ENCODE results near the gene GDPD2.
"Not testable (repeated sequence)": the region's sequence is repeated elsewhere in the genome, so short reads cannot be mapped to it uniquely, and the experiment has no call there.

The GDPD2 gene, protein sequence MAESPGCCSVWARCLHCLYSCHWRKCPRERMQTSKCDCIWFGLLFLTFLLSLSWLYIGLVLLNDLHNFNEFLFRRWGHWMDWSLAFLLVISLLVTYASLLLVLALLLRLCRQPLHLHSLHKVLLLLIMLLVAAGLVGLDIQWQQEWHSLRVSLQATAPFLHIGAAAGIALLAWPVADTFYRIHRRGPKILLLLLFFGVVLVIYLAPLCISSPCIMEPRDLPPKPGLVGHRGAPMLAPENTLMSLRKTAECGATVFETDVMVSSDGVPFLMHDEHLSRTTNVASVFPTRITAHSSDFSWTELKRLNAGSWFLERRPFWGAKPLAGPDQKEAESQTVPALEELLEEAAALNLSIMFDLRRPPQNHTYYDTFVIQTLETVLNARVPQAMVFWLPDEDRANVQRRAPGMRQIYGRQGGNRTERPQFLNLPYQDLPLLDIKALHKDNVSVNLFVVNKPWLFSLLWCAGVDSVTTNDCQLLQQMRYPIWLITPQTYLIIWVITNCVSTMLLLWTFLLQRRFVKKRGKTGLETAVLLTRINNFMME

DNA sequence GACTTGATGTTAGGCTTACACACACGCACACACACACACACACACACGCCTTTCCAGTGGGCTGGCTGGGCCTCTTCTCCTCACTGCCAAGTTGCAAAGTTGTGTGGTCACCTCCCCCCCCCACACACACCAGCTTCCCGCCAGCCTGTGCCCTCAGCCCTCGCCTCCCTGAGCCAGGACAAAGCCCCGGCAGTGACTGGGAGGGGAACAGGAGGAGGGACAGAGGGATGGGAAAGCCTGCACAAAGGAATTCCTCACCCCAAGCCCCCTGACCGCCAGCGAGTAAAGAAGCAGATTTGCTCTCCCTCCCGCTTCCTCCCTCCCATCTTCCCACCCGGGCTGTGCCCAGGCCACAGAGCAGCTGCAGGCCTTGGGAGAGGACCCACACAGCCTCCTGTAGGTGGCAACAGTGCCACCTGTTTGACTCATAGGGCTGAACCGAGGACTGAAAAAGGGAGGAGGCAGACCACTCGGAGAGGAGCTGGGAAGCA is at the start of gene GDPD2:
Gene GDPD2 (plus strand): TSS at position 464 of the 491 bp plus-strand sequence. CDS start 1,671 bp downstream, outside the sequence.
- DNase-seq = no peak

GRCh38 chrX:70386235-70386634 is 36.9 kb upstream of the GDPD2 start:
- DNase-seq = no peak

GRCh38 chrX:70398899-70399298 is 24.2 kb upstream of the GDPD2 start:
- DNase-seq = no peak

- DNase-seq = not testable (repeated sequence)
Measured at GRCh38 chrX:70400181-70400580, 22.9 kb upstream of the GDPD2 start.

DNA sequence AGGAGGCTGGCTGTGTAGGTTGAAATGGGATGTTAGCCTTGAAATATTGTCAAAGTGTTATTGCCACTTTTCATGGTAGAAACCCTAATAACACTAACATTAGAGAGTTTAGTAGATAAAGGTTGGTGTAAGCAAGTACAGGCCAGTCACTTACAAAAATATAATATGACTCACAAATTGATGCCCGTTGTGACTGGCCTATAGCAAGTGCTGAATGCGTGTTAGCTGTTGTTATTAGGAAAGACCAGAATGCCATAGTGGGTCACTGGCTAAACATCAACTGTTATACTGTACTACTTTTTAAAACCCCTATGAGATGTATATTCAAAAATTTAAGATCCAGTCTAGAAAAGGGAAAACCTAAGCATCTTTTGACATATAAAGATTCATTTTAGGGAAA is 20.4 kb upstream of the GDPD2 start:
- no peak for DNase-seq

- no peak for DNase-seq
Measured at GRCh38 chrX:70405003-70405402, 18.1 kb upstream of the GDPD2 start.

DNA sequence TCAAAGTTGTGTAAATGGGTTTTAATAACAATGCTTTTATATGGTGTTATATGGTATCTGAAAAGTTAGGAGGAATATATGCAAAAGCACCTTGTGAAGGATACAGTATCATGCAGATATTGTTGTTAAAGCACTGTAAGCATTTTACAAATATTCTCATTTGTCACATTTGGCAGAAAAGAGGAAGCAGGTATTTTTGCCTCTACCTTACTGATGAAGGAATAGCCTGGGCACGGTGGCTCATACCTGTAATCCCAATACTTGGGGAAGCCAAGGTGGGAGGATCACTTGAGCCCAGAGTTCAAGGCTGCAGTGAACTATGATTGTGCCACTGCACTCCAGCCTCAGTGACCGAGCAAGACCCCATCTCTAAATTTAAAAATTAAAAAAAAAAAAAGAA is 12.2 kb upstream of the GDPD2 start:
- no peak for DNase-seq

DNA sequence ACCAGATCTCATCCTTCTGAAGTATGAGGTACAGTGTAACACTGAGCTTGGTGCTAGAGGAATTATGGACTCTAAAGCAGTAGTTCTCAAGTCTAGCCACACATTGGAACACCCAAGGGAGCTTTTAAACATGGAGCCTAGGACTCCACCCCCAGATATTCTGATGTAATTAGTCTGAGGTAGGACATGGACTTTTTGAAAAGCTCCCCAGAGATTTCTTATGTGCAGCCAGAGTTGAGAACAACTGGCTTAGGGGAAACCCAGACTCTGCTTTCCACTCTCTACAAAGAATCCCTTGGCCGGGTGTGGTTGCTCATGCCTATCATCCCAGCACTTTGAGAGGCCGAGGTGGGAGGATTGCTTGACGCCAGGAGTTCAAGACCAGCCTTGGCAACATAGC is 11.6 kb upstream of the GDPD2 start:
- no peak for DNase-seq

GRCh38 chrX:70421618-70422017 is 1.5 kb upstream of the GDPD2 start:
- DNase-seq = no peak

GRCh38 chrX:70423936-70424675 is 992 bp downstream of the GDPD2 start:
- DNase-seq = no peak

DNA sequence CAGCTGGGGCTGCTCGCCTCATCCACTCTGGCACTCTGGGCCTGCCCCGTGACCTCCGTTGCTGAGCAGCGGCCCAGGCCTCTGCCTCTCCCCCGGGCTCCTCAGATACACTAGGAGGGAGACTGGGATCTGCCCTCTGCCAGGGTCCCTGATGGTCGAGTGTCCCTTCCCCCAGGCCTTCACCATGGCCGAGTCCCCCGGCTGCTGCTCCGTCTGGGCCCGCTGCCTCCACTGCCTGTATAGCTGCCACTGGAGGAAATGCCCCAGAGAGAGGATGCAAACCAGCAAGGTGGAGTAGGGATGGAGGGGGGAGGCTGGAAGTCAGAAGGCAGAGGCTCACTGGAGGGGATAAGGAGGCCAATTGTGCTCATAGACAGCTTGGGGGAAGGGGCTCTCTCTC is 1.7 kb downstream of the GDPD2 start:
- no peak for DNase-seq

GRCh38 chrX:70426286-70427278 is 3.5 kb downstream of the GDPD2 start:
- no peak for DNase-seq

- DNase-seq = no peak
Measured at GRCh38 chrX:70427365-70427764, 4.3 kb downstream of the GDPD2 start.

GRCh38 chrX:70429759-70430158 is 6.6 kb downstream of the GDPD2 start:
- no peak for DNase-seq

GRCh38 chrX:70432936-70433847 is 10.1 kb downstream of the GDPD2 start:
- DNase-seq = no peak

- peak; percentile 77 for DNase-seq
Measured at GRCh38 chrX:70433848-70434351, 10.8 kb downstream of the GDPD2 start.

- peak; percentile 57 for DNase-seq
Measured at GRCh38 chrX:70434352-70434866, 11.3 kb downstream of the GDPD2 start.

DNA sequence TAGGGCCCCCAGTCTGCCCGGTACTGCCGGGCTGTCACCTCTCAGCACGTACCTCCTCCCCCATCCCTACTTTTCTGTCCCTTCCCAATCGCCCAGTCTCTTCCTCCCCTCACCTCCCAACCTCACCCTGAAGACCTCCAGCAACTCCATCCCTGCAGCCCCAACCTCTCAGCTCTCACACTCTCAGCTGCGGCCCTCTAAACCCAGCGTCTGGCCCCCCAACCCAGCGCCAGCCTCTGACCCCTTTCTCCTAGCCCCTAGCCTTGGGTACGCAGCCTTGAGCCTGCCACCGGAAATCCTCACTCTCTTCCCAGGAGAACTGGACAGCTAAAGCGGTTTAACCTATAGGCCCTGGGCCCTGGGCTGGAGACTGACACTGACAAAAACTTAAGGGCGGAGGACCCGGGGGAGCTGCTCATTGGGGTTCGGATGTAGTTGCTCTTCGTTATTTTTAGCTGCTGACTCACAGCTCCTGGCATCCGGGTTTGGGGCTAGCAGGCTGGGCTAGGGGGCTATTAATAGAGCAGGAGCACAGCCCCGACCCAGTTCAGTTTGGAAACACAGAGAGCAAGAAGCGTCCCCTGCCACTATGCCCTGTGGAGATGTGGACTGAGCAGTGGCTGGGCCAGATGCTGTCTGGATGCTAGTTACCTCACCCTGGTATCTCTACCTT is 11.9 kb downstream of the GDPD2 start:
- DNase-seq = no peak

DNA sequence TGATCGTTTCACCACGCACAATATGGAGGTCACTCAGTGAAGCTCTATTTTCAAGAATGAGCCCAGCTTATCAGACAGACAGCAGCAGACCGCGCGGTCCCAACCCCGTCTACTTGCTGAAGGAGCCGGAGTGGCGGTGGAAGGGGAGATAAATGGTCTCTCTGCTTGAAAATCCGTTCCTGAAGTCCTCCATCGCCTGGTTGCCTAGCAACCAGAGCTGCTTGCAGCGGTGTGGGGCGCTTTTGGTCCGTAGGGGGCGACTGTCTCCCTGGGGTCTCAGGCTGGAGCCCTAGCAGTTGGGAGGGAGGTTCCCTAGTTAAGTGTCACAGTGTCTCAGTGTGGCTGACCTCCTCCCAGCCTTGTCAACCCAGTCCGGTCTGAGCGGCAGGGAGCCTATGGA is 13.2 kb downstream of the GDPD2 start:
- DNase-seq = no peak

DNA sequence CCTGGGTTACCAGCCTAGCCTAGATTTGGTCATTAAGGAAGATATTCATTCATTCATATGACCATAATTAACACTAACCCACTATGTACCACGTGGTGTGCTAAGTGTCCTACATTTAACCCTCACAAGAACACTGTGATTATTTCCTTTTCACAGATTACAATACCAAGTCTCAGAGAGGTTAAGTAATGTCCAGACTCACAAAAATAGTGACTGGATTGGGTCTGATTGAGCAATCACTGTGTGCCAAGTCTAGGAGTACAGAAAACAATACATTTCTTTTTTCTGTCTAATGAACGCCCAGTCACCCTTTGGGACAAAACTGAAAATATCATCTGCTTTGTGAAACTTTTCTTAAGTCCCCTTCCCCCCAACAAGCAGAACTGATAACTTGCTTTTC is 13.9 kb downstream of the GDPD2 start:
- DNase-seq = no peak
